Vagina (tissue), 2 donors: ENCODE measurements around the gene VDR.

Experiments
- CTCF ChIP-seq, 3 experiments: fragments of 450-650 bp in 2 of 3; fragments of 200-600 bp in 1 of 3; sonication (generic) in 1 of 3; IDR thresholded peaks; one replicate each; pipeline ENCODE4 v1.5.1; 2017 to 2019; ENCODE audit warnings: antibody characterized with exemption in 3 of 3, mild to moderate bottlenecking in 2 of 3, moderate library complexity in 2 of 3
- POLR2A ChIP-seq, 2 donors: fragments of 450-650 bp; IDR thresholded peaks; one replicate each; pipeline ENCODE4 v1.6.1; 2017; ENCODE audit warnings: antibody characterized with exemption in 2 of 2, mild to moderate bottlenecking in 2 of 2, moderate library complexity in 2 of 2
- POLR2AphosphoS5 ChIP-seq, 2 donors: sonication (generic); formaldehyde crosslinking; IDR thresholded peaks; one replicate each; pipeline ENCODE4 v1.9.0; 2017; ENCODE audit warnings: antibody characterized with exemption in 2 of 2, mild to moderate bottlenecking in 2 of 2, low read depth in 1 of 2; ENCODE audit not compliant: insufficient read depth in 1 of 2

- TF ChIP-seq CTCF (IDR thresholded peaks at IDR 0.05) (no peak), POLR2AphosphoS5 (IDR thresholded peaks at IDR 0.05; ENCODE audit: insufficient read depth in 1 of 2, low read depth in 1 of 2) (no peak), POLR2A (IDR thresholded peaks at IDR 0.05) (no peak)
Measured at GRCh38 chr12:47913081-47913480, 8.3 kb upstream of the VDR start.
